NB4 (cell line): ENCODE results near the gene GNAO1.

ENCODE experiments used
- DNase-seq: peaks from one replicate; pipeline ENCODE4 v3.0.0; 2010; ENCODE audit warnings: low read depth
- H3K4me3 ChIP-seq: one replicate; pipeline ENCODE4 v1.5.1; 2011; ENCODE audit warnings: mild to moderate bottlenecking, low read depth, low read length, moderate library complexity
- MYC ChIP-seq: IDR thresholded peaks from 2 replicates; pipeline ENCODE4 v1.6.1; 2011; ENCODE audit warnings: low read depth, low read length
- POLR2A ChIP-seq: IDR thresholded peaks from 2 replicates; pipeline ENCODE4 v1.6.1; 2011; ENCODE audit warnings: mild to moderate bottlenecking; ENCODE audit not compliant: insufficient read length; ENCODE audit errors: extremely low read depth
- TF ChIP-seq, protein P1 (sequence below): IDR thresholded peaks from 2 replicates; pipeline ENCODE4 v1.6.1; 2011; ENCODE audit warnings: low read depth, low read length
- TF ChIP-seq, protein P2 (sequence below): IDR thresholded peaks from one replicate; pipeline ENCODE4 v1.5.1; 2012; ENCODE audit warnings: low read depth, low read length

The GNAO1 gene

DNA sequence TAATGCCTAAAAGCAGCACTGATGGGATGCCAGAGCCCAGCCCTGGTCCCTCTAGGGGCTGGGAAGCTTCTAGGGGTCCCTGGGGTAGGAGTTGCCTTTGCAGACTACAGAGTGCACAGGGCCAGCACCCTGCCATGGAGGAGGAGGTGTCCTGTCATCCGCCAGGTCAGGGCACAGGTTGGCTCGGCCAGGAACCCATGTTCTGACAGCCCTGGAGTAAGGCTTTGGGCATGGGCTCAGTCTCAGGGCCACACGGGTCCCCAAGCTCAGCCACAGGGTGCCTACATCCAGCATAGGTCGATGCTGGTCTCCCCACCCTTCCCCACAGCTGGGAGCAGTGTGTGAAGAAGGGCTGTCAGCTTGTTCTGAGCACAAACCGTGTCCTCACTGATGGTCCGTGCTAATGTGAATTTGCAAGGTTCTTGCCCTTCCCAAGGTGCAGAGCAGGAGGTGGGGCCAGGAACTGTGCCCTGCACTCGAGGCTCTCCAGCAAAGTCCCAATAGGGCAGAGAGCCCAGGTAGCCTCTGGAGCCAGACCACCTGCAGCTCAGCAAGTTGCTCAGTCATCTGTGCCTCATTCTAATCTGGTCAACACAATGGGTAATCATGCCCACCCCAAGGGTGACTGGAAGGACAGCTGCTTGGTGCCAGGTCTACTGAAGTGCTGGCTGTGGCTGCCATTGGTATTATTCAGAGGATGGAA is 161.2 kb downstream of the GNAO1 start:
- TF ChIP-seq POLR2A = no peak
- TF ChIP-seq MYC = no peak
- TF ChIP-seq, protein P1, sequence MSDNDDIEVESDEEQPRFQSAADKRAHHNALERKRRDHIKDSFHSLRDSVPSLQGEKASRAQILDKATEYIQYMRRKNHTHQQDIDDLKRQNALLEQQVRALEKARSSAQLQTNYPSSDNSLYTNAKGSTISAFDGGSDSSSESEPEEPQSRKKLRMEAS = no peak
- TF ChIP-seq, protein P2, sequence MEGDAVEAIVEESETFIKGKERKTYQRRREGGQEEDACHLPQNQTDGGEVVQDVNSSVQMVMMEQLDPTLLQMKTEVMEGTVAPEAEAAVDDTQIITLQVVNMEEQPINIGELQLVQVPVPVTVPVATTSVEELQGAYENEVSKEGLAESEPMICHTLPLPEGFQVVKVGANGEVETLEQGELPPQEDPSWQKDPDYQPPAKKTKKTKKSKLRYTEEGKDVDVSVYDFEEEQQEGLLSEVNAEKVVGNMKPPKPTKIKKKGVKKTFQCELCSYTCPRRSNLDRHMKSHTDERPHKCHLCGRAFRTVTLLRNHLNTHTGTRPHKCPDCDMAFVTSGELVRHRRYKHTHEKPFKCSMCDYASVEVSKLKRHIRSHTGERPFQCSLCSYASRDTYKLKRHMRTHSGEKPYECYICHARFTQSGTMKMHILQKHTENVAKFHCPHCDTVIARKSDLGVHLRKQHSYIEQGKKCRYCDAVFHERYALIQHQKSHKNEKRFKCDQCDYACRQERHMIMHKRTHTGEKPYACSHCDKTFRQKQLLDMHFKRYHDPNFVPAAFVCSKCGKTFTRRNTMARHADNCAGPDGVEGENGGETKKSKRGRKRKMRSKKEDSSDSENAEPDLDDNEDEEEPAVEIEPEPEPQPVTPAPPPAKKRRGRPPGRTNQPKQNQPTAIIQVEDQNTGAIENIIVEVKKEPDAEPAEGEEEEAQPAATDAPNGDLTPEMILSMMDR = no peak
- no peak overlapping the region for H3K4me3 ChIP-seq
- no peak for DNase-seq

DNA sequence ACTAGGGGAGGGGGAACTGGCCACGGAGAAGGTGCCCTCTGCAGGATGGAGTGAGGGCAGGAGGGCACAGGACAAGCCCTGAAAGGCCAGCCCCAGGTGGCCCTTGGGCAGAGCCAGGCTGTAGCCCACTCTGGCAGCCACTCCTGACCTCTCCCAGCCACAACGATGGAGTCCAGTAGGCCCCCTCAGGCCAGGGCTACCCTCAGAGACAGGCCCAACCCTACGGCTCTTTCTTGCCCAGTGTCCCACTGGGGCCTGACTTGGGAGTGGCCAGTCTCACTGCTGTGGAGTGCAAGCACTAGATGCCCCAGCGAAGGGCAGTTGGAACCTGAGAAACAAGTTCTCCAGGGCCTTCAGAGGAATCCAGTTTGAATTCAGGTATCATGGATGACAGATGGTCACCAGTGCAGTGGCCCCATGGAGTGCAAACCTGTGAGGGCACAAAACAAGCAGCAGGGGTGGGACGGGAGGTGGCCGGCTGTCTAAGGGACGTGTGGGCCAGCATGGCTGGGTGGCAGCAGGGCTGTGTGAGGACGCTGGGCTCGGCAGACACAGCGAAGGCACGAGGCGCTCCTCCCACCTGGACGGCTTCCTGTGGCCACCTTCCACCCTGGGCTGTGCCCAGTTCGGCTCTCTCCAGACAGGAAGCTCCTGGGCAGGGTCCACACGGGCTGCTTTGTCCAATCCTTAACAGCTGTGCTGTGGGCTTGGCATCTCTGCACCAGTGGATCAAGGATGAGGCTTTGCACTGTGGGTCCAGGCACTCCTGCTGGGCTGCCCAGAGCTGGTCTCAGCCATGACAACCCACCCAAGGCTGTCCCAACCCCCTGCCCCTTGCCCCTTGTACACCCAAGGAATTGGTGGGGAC is 162.0 kb downstream of the GNAO1 start:
- TF ChIP-seq, protein P2 = no peak
- TF ChIP-seq, protein P1 = no peak
- TF ChIP-seq POLR2A (no peak), MYC (no peak)
- DNase-seq = no peak
- no peak overlapping the region for H3K4me3 ChIP-seq

DNA sequence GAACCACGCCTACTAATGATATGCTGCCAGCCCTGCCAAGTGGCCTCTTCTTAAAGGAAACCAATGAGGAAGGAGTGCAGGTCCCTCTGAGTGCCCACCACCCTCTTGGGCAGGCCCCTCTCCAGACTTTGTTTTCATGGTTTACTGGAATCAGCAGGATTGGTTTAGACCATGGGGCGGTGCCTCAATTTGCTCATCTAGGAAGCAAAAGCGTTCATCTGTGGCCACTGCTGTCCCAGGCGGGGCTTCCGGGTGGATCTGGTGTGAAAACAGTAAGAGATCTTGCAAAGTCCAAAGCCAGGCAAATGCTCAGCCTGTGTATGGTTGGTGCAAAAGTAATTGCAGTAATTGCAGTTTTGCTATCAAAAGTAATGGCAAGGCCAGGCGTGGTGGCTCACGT is 162.7 kb downstream of the GNAO1 start:
- TF ChIP-seq, protein P1 = no peak
- TF ChIP-seq POLR2A = no peak
- TF ChIP-seq, protein P2 = no peak
- TF ChIP-seq MYC = no peak
- no peak for DNase-seq
- no peak overlapping the region for H3K4me3 ChIP-seq

DNA sequence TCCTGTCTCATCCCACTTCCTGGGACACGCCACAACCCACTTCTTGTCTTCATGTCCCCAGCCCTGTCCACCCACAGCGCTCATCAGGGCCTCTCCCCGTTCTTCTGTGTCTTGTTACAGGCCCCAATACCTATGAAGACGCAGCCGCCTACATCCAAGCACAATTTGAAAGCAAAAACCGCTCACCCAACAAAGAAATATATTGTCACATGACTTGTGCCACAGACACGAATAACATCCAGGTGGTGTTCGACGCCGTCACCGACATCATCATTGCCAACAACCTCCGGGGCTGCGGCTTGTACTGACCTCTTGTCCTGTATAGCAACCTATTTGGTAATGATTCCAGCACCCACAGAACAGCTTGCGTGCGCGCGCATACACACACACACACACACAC is 163.5 kb downstream of the GNAO1 start:
- TF ChIP-seq, protein P1 = no peak
- TF ChIP-seq, protein P2 = no peak
- no peak overlapping the region for H3K4me3 ChIP-seq
- DNase-seq = no peak

DNA sequence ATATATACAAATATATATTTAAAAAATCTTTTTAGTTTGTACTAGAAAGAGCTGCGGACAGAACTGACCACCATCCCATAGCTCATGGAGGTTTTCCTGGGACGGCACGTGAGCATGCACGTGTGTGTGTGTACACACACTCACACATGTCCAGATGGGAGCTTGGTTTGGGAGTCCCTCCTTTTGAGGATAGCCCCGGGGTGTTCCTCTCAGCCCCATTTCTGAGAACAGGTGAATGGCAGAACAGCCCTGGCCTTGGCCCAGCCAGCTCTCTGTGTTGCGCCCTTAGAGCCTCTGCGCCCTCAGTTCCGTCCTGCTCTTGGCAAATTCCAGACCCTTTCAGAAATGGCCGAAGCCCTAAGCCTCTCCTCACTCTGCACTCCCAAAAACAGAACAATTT is 163.9 kb downstream of the GNAO1 start:
- DNase-seq = no peak
- TF ChIP-seq, protein P1 = no peak
- TF ChIP-seq, protein P2 = no peak
- no peak for TF ChIP-seq MYC
- TF ChIP-seq POLR2A = no peak
- H3K4me3 ChIP-seq = no peak overlapping the region
